GM19372 (cell line): ENCODE data around the gene RARRES1.

ENCODE experiments used
- ATAC-seq: cut with Tn5 transposase; IDR thresholded peaks from one replicate; pipeline ENCODE4 v1.9.1; 2021; ENCODE audit warnings: mild to moderate bottlenecking, low read depth, moderate library complexity; ENCODE audit not compliant: unreplicated experiment

The RARRES1 gene

DNA sequence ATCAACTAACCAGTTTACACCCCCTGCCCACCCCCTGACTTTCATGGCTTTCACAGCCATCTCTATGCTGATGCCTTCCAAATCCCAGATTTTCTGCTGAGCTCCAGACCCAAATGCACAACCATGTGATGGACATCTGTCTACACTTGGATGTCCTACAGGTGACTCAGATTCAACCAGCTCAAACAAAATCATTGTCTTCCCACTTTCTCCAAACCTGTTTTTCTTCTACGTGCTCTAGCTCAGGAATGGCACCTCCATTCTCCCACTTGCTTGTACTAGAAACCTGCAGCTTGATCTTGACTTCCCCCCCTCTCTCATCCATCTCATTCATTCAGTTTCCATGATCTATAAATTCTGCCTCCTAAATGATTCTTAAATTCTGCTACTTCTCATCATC lies 34.1 kb upstream of the RARRES1 start:
- ATAC-seq, result no peak

GRCh38 chr3:158765518-158766205 lies 33.4 kb upstream of the RARRES1 start:
- no peak for ATAC-seq

GRCh38 chr3:158763421-158763820 lies 31.2 kb upstream of the RARRES1 start:
- ATAC-seq, result no peak

- ATAC-seq, result no peak
These were observed 30.4 kb upstream of the RARRES1 start for GRCh38 chr3:158762701-158763100.

GRCh38 chr3:158761350-158761749 lies 29.1 kb upstream of the RARRES1 start:
- ATAC-seq, result no peak

DNA sequence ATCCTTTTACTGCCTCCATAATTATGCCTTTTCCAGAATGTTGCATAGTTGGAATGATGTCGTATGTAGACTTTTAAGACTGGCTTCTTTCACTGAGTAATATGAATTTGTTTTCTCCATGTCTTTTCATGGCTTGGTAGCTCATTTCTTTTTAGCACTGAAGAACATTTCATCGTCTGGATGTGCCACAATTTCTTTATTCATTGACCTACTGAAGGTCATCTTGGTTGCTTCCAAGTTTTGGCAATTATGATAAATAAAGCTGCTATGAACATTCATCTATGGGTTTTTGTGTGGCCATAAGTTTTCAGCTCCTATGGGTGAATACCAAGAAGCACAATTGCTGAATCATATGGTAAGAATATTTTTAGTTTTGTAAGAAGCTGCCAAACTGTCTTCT lies 23.2 kb upstream of the RARRES1 start:
- no peak for ATAC-seq

DNA sequence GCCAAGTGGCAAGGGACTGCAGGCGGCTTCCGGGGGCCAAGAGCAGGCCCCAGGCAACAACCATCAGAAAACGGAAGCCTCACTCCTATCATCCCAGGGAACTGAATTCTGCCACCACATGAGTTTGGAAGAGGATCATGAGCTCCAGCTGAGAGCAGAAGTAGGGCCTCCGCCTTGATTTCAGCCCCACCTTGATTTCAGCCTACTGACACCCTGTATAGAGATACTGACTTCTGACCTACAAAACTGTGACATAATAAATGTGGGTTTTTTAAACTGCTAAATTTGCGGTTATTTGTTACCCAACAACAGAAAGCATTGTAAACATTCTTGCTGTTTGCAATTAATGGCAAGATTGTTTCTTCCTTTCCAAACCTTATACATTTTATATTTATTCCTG lies 21.6 kb upstream of the RARRES1 start:
- ATAC-seq, result no peak

GRCh38 chr3:158751316-158751715 lies 19.1 kb upstream of the RARRES1 start:
- ATAC-seq, result no peak

GRCh38 chr3:158750016-158750415 lies 17.8 kb upstream of the RARRES1 start:
- no peak for ATAC-seq

DNA sequence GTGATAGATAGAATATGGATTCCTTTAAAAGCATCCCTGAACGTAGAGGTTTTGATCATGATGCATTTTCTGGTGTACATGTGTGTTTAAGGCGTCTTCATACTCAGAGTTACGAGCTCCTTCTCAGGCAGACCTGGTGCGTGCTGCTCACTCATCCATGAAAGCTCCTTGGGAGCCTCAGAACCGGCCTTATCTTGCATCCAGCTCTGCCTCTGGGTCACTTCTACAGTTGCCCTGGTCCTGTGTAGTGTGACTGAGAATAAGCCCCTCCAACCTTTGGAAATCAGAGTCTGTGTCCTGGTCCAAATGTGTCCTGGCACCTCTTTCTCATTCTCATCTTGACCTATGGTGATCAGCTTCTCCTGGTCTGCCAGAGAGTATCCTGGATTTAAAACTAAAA lies 17.3 kb upstream of the RARRES1 start:
- ATAC-seq, result no peak

DNA sequence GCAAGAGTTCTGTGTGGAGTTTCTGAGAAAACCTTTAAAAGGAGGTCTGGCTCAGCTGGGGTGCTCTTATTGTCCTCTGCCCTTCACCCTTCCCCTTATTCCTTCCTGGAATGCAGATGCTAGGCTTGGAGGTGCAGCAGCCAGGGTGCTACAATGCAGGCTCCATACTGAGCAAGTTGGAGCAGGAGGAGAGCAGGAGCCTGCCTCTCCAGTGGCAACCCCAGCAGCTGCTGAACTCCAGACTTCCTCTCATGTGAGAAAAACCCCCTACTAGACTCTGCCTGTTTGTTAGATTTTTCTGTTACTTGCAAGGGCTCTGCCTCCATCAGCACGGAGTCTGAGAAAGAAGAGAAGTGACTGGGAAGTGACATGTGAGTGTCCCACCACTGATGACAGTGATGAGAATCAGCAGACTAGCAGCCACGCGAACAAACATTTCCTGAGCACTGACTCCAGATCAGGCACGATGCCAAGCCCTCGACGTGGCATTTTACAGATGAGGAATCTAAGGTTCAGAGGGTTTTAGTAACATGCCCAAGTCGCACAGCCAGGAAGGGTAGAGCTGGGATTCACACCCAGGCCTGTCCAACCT lies 16.1 kb upstream of the RARRES1 start:
- ATAC-seq, result no peak

- no peak for ATAC-seq
These were observed 15.2 kb upstream of the RARRES1 start for GRCh38 chr3:158747417-158747816.

GRCh38 chr3:158745551-158745950 lies 13.3 kb upstream of the RARRES1 start:
- no peak for ATAC-seq

- no peak for ATAC-seq
These were observed 12.5 kb upstream of the RARRES1 start for GRCh38 chr3:158744567-158745288.

DNA sequence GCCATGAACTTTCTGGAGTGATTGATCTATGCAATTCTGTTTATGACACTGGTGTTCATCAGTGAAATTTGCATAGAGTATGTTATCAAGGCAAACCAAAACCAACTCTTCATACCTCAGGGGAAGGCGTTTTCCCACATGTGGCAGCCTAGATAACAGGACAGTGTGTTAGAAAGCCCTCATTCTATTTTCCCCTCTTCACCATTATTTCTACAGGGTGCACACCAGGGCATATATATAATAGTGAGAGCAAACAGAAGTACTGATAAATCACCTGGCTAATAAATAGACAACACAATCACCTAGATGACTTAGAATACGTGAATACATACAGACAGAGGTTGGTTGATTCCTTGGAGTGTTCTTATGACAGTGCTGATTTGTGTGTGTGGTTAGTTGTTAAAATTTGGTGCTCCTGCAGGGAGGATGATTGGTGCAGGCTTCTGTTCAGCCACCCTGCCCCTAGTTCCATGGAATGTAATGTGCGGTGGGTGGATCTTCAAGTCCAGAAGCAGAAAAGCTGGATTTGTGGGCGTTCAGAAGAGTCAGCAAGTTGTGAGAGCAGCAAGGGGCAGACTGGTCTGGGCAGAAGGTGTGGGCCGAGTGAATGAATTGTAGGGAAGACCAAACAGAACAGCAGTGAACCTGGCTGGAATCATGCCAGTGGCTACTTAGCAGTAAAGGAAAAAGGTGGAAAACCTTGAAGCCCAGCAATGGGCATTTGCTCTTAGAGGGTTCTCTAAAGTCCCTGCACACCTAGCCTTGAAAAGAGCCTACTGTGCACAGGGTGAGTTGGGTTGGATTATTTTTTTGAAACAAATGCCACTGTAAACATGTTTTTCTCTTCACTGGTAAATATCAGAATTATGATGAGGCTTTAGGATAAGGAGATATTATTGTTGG lies 11.7 kb upstream of the RARRES1 start:
- ATAC-seq, result no peak

DNA sequence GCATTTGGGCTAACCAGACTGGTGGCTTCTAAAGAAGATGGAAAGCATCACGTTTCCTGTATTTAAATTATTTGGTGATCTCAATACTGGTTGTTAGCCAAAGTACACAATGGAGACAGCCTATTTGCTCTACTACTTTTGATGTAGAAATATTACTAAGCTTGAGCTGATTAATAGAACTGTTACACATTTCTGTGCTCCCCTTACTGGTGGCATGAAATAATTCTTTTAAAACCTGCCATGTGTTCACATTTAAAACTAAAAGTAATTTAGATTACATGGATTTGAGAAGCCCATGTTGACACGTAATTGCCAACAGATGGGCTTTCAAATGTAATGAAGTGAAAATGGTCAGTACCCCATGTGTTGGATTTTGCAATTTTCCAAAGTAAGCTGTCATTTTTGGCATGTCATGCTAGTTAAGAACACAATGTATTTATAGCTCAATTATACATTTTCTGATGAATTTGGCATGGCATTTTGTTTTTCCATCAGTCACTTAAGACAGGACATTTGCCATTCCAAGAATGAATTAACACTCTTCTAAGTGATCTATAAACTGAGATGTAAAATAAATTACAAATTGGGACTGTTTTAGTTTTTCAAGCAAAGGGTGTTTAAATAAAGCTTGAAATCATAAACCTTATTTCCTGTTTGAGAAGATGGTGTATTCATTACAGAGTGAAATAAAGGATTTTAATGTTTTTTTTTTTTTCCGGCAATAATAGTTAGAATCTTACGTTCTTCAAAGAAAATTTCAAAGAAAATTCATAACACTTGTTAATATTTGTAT lies 10.8 kb upstream of the RARRES1 start:
- ATAC-seq, result no peak

DNA sequence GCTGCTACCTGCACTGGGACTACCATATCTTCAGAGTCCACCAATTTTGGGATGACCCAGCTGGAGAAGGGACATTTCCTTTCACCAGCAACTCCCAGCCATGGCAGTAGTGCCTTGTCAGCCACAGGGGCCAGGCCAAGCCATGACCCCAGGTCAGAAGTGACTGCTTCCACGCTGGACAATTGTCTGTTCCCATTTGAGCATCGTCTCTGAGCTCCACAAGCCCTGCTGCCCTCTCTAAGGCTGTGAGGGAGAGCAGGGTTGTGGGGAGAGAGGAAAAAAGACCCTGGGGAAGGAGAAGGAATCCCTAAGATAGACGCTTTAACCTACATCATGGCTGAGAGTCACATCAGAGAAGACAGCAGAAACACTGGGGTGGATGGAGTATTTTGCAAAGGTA lies 7.4 kb upstream of the RARRES1 start:
- no peak for ATAC-seq

- ATAC-seq, result no peak
These were observed 6.8 kb upstream of the RARRES1 start for GRCh38 chr3:158739078-158739477.

DNA sequence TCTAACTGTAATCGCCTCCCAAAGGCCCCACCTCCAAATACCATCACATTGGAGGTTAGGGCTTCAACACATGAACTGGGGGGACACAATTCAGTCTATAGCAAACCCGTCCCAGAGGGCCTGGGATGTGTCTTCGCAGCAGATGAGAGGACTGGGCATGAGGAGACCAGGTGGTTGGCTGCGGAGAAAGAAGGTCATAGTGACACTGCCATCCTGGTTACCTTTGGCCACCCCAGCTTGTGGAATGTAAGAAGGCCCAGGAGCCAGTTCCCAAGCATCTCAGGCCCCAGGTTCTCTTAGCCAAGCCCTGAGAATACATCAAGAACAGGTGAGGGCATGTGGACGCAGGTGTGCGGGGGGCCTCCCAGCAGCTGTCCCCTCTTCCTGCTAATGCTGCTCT lies 6.4 kb upstream of the RARRES1 start:
- no peak for ATAC-seq

DNA sequence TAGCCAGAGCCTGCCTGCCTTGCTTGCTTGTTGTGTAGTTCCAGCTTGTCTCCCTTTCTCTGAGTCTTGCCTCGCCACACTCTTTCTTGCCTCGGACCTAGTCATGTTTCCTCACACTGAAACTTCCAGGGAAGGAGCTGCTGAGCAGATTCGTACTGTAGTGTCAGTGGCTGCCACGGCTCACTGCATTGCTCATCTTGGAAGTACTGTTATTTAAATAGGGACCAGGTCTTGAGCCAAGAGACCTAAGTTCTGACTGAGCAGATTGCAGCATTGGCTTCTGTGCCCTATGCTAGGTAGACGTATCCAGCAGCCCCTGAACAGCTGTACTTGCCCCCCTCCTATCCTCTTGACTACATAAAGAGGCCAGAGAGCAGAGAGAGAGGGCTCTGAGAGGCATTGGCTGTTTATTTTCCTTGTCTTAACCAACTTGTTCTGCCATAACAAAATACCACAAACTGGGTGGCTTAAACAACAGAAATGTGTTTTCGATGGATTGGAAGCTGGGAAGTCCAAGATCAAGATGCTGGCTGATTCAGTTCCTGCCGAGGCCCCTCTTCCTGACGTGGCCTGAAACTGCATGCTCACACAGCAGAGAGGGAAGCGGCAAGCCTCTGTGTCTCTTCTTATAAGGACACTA lies 5.8 kb upstream of the RARRES1 start:
- no peak for ATAC-seq
